Measurements from ENCODE around the gene ULK4. TPM values are rescaled to one million over a fixed set of nuclear protein-coding genes. Genes with fewer than 3 reads are reported as not detected.

Gene ULK4
- total and polyA plus RNA-seq, 9 of the 15 experiments (the other 6 are each of a cell fraction or from before 2014, with no cell fraction given) = 3.0 to 5.9 (median 3.5) TPM

DNA sequence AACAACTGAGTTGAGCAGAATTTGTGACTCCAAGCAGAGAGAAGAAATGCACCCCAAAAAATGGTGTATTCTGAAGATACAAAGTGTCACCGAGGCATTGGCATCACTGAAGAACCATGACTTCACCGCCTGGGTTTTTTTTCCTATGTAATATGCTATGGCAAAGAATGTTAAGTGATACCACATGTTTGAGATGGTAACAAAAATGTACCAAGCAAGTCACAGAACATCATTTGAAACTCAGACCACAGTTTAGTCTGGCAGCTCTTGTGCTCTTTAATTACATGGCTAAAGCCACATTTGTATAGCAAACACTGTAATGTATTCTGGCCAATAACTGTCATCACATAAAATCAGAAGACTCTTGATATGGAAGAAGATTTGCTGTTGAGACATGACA is 323.5 kb downstream of the ULK4 start:
- FAIRE-seq = no peak

More for the DNA sequence above, 323.5 kb downstream of the ULK4 start:
- H3K36me3 ChIP-seq (ENCODE audit: control insufficient read depth, insufficient read depth, low read length) = no peaks in the 10 kb centered on the region
- H3K9me1 ChIP-seq (ENCODE audit: control insufficient read depth, insufficient read depth, low read length) = no peaks in the 10 kb centered on the region
- H3K9me3 ChIP-seq (replicated peaks; ENCODE audit: control insufficient read depth, insufficient read depth, low read depth, low read length) = no peaks in the 10 kb centered on the region
- 2% methylated on average over 2 of the region's 2 CpGs for WGBS (ENCODE audit: insufficient coverage, low coverage, missing lambda C conversion rate)
- POLR2A ChIA-PET = interaction anchor here (1.2 to 1.5 kb wide), 2 partner anchors 8 to 11 kb away, joined by 3 to 5 read pairs; no protein-coding TSS in a partner anchor
- no peak overlapping the region for H3K4me2 ChIP-seq (ENCODE audit: insufficient read depth, low read length)
- no peaks in the 10 kb centered on the region for H3K27me3 ChIP-seq (ENCODE audit: control insufficient read depth in 2 of 2, insufficient read depth in 2 of 2, low read length in 2 of 2)
- intact Hi-C loops (cut with micrococcal nuclease) = no loop called here
- DNase-seq (ENCODE audit: extremely low read depth in 1 of 4, low spot score in 3 of 4) = no peak
- no peak overlapping the region for H3K4me3 ChIP-seq
- in situ Hi-C loops (cut with MboI) = no loop called here
- H3K79me2 ChIP-seq (ENCODE audit: control insufficient read depth, insufficient read depth, low read length) = no peaks in the 10 kb centered on the region
- H3K4me1 ChIP-seq (replicated peaks in 1 of 2; ENCODE audit: control insufficient read depth in 2 of 2, insufficient read depth in 2 of 2, low read length in 2 of 2) = no peaks in the 10 kb centered on the region
- no peak for ATAC-seq
- H4K20me1 ChIP-seq (replicated peaks; ENCODE audit: control insufficient read depth, insufficient read depth, low read length) = no peaks in the 10 kb centered on the region
- no peak overlapping the region for H3K27ac ChIP-seq (ENCODE audit: extremely low read depth, low read depth, low read length)
- TF ChIP-seq NEUROD1 (IDR thresholded peaks at IDR 0.05; ENCODE audit: borderline replicate concordance, low read depth, low read length, partially characterized antibody) = no peak
- TF ChIP-seq POLR2B (IDR thresholded peaks at IDR 0.05; ENCODE audit: low read depth, partially characterized antibody) = no peak
- no peak for TF ChIP-seq SMC3 (conservative IDR thresholded peaks at IDR 0.05; ENCODE audit: insufficient read depth, low read depth, low read length)
- TF ChIP-seq HCFC1 (IDR thresholded peaks at IDR 0.05; ENCODE audit: low read depth, low read length) = no peak
- TF ChIP-seq TEAD4 (IDR thresholded peaks at IDR 0.05; ENCODE audit: low read length) = no peak
- no peak for TF ChIP-seq TEAD4 (CRISPR knock-in tag; IDR thresholded peaks at IDR 0.05; ENCODE audit: borderline replicate concordance)
- no peak for TF ChIP-seq RBM15 (IDR thresholded peaks at IDR 0.05; ENCODE audit: insufficient read depth, low read length)
- no peak for TF ChIP-seq ZFX (CRISPR knock-in tag; IDR thresholded peaks at IDR 0.05)
- TF ChIP-seq, protein P1, sequence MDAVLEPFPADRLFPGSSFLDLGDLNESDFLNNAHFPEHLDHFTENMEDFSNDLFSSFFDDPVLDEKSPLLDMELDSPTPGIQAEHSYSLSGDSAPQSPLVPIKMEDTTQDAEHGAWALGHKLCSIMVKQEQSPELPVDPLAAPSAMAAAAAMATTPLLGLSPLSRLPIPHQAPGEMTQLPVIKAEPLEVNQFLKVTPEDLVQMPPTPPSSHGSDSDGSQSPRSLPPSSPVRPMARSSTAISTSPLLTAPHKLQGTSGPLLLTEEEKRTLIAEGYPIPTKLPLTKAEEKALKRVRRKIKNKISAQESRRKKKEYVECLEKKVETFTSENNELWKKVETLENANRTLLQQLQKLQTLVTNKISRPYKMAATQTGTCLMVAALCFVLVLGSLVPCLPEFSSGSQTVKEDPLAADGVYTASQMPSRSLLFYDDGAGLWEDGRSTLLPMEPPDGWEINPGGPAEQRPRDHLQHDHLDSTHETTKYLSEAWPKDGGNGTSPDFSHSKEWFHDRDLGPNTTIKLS (IDR thresholded peaks at IDR 0.05; ENCODE audit: borderline replicate concordance, low read depth) = no peak
- TF ChIP-seq, protein P2, sequence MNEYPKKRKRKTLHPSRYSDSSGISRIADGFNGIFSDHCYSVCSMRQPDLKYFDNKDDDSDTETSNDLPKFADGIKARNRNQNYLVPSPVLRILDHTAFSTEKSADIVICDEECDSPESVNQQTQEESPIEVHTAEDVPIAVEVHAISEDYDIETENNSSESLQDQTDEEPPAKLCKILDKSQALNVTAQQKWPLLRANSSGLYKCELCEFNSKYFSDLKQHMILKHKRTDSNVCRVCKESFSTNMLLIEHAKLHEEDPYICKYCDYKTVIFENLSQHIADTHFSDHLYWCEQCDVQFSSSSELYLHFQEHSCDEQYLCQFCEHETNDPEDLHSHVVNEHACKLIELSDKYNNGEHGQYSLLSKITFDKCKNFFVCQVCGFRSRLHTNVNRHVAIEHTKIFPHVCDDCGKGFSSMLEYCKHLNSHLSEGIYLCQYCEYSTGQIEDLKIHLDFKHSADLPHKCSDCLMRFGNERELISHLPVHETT (CRISPR knock-in tag; conservative IDR thresholded peaks at IDR 0.05 in 1 of 2, IDR thresholded peaks at IDR 0.05 in 1 of 2) = no peak
- TF ChIP-seq KDM5B (IDR thresholded peaks at IDR 0.05; ENCODE audit: insufficient replicate concordance, low read depth, low read length) = no peak
- no peak for TF ChIP-seq ZNF3 (CRISPR knock-in tag; IDR thresholded peaks at IDR 0.05)
- CTCF ChIA-PET (ENCODE audit: low intra/inter-chr PET ratio) = no interaction called here
- no peak overlapping the region for H3K9ac ChIP-seq (ENCODE audit: insufficient read depth in 1 of 2, low read depth in 2 of 2, low read length in 2 of 2)
- no TSS peak for BruUV-seq (replicated peaks)
- H2AFZ ChIP-seq (ENCODE audit: low read depth, low read length) = no peak overlapping the region

Measured in K562 (cell line).